Measurements from ENCODE around the gene PLA2G15.

The PLA2G15 gene

DNA sequence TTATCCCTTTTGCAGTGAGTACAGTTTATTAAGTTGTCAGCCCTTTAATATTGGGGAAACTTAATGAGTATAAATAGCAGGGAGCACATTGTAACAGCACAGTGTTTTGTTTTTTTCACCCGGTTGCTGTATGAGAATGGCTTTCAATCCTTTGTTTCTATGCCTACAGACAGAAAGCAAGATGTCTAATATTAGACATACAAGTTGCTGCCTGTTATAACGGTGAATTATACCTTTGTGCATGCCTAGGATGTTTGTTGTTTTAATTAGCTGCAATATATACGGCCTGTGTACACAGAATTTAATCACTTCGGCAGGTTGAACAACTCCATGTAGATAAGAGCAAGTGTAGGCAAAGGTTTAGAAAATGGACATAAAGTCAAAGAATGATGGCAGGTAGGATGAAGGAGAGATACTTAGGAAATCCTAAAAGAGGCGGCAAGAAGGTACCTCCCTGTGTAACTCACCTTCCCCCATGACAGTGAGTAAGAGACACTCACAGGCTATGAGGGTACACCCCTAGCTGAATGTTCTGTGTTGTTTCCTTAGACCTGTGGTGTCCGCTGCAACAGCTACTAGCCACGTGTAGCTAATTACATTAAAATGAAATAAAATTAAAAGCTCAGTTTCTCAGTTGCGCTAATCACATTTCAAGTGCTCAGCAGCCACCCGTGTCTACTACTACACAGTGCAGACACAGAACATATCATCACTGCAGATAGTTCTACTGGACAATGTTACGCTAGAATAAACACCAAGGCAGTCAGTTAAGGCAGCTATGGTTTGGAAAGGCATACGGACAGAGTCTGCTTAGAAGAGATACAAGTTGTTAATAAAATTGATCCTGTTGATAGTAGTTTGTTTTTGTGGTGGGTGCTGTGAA lies 54.6 kb downstream of the PLA2G15 start:
- no peak for DNase-seq

DNA sequence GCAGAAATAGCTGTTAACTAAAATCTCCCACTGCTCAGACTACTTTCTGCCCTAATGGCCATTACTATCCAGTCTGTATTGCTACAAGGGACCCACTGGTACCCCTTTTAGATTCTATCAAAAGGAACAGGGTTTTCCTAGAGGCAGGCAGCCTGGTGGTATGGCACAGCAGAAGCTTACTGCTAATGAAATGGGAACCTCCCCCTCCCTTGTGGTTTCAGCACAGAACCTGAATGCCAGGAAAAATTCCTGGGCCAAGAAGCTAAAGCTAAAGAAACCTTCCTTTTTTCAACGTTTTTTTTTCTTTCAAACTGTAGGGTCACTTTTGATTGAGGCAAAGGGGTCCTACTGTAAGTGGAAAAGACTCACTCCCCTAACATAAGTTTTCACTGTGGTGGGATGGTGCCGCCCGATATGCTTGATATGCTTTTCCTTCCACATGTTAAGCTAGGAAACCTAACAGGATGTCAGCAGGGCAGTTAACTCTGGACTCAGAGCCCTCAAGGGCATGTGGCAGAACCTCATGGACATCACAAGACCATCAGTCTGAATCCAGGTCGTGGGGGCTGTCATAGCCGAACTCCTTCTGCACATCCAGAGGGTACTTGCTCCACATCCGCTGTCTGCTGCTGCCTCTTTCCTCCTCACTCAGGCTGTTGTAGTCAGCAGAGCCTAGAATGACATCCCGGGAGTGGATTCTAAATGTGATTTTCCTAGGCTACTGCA lies 55.7 kb downstream of the PLA2G15 start:
- no peak for DNase-seq

GRCh38 chr16:68306633-68307032 lies 61.5 kb downstream of the PLA2G15 start:
- DNase-seq: no peak

DNA sequence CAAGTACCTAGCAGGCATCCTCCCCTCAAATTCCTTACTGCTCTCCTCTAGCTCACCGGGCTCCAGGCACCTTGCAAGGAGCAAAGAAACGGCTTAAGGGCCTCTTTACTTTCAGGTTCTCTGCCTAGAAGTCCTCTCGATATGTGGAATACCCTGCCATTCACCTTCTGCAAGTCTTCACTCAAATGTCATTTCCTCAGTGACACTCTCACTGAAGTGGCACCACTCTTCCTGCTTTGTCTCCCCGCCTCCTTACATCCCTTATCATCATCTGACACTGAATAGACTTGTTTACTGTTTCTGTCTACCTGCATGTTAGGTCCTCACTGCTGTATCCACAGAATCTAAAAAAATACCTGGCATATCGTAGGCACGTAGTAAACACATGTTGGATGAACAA lies 64.6 kb downstream of the PLA2G15 start:
- DNase-seq: no peak

DNA sequence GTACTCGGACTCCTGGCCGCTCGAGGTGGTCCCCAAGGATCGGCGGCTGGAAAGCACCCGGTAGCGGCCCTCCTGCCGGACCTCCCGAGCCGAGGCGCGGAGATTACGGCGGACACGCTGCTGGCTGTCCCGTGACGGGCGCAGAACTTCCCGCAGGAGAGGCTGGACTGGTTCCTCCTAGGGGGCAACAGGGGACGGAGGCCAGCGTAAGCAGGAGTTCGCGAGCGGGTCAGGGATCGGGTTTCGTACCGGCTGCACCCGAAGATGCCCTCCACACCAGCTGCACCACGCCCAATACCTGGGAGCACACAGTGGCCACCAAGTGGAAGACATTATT lies 65.2 kb downstream of the PLA2G15 start:
- DNase-seq: no peak
